NCI-H345 treated with DMSO at 0.1 percent for 48 hours (cell line): ENCODE data around the gene SLC30A3.
A peak's percentile ranks its signal among the peaks of the same experiment; 100 is the strongest.
"Not testable (repeated sequence)": the region's sequence is repeated elsewhere in the genome, so short reads cannot be mapped to it uniquely, and the experiment has no call there.

Source experiments
- DNase-seq: peaks from one replicate; lab custom pipeline; 2025; ENCODE audit not compliant: unreplicated experiment; lab: John Stamatoyannopoulos, UW

The SLC30A3 gene, protein sequence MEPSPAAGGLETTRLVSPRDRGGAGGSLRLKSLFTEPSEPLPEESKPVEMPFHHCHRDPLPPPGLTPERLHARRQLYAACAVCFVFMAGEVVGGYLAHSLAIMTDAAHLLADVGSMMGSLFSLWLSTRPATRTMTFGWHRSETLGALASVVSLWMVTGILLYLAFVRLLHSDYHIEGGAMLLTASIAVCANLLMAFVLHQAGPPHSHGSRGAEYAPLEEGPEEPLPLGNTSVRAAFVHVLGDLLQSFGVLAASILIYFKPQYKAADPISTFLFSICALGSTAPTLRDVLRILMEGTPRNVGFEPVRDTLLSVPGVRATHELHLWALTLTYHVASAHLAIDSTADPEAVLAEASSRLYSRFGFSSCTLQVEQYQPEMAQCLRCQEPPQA

DNA sequence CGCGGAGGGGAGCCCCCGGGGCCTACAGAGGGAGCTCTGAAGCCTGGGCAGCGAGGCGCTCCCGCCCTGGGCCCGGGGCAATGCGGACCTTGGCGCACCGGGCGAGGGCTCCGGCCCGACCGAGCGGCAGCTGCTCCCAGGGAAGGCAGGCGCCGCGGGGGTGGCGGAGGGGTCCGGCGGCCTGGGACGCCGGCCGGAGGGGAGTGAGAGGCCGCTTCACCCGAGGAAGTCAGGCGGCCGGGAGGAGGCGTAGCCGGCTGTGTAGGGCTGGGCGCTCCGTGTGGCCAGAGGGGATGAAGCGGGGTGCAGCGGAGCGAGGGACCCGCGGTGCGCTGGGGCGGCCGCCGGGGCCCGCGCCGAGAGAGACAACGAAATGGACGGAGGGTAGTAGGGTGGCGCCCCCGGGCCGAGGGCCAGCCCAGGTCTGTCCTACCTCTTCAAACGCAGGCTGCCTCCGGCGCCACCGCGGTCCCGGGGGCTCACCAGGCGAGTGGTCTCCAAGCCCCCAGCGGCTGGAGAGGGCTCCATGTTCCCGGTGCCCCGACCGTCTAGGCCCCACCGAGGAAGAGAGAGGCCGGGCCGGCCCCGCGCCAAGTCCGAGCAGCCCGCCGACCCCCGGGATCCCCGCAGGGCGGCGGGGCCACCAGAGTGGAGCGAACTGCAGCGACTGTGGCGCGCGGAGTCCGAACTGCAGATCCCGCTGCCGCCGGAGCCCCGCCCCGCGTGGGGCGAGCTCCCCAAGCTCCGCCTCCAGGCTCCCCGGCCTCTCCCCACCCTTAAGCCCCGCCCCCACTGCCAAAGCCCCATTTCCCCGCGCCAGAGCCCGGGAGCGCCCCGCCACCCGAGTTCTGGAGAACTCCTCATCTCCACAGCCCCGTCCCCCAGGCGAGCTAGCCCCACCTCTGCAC, at the start of gene SLC30A3:
SLC30A3 (minus strand) TSS at position 669 of the 908 bp plus-strand sequence; CDS start at position 528, 141 bp downstream.
- no peak for DNase-seq

DNA sequence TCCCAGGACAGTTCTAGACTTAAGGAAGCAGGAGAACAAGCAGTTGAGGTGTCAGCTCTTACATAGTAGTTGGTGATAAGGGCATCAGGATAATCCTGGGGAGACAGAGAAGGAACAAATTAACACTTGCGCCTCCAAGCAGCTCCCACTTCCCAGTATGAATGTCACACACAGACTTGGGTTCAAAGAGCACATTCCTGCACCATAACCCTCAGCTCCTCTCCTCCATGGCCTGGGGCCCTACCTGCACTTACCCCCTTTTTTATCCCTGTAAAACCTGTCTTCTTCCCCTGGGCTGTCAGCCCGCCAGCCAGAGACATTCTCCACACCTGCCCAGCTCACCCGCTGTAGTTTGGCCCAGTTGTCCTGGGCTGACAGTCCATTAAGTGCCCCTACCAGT, 49.3 kb upstream of the SLC30A3 start:
- no peak for DNase-seq

DNA sequence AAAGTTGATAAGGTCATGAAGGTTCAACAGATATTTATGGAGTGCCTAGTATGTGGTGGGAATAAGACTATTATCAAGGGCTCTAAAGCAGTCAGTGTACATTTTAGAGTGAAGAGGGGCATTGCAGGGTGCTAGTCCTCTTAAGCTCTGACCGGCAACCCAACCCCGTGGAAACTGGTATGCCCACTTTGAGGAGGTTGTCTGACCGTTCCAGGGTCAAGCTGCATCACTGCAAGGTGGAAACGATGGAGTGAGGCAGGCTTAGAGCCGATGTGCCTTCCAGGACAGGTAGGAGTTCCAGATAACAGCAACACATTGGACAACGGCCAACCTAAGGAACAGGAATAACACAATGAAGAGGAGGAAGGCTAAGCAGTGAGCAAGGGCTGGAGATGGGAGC, 46.8 kb upstream of the SLC30A3 start:
- no peak for DNase-seq

DNA sequence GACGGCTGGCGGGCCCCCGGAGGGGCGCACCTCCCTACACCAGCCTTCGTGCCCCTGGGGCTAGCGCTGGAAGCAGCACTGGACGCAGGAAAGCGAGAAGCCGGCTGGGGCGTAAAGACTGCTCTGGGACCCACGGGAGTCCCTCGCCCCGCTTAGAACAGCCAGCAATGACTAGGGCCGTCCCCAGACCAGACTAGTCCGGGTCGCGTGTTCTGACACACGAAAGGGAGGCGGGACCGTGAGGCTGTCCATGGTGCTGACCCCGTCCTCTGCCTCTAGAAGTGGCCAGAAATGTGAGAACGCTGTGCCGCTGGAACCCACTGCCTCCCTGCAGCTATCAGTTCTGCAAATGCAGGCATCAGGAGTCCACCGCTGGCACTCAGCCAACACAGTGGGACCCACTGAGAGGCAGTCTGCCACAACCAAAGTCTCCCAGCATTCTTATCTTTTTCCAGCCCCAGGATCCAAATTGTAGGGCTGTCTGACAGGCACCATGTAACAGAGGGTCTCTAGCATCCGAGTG, 45.6 kb upstream of the SLC30A3 start, which contains the start of gene UCN:
UCN (minus strand) TSS at position 87 of the 523 bp plus-strand sequence. CDS start 550 bp downstream, outside the sequence.
- no peak for DNase-seq

DNA sequence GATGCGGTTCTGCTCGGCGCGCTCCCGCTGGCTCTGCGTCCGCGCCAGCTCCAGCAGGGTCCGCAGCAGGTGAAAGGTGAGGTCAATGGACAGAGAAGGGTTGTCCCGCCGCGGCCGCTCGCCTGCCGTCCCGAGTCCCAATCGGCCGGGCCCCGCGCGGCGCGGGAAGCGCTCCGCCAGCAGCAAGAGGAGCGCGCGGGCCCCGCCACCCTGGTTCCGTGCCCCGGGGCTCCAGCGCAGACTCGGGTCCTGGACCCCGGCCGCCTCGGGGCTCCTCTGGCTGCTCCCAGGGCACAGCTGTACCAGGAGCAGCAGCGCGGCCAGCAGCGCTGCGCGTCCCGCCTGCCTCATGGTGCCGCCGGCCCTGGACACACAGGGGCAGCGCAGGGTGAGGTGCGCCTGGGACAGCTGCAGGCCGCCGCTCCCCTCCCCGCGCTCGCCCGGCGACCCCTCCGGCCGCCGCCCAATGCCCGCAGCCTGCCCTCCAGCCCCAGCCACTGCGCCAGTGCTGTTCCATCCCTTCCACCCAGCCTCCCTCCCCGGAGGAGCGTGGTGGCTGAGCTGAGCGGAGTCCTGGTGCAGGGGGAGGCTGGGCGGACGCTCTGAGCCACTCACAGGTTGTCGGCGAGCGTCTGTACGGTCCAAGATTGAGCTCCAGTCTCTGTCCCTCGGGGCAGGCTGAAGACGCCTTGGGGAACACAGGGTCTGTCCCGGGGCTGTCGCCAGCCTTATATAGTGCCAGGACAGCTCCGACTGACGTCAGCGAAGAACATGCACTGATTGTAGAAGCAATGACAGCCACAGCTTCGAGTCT, 44.9 kb upstream of the SLC30A3 start:
- DNase-seq, result no peak

DNA sequence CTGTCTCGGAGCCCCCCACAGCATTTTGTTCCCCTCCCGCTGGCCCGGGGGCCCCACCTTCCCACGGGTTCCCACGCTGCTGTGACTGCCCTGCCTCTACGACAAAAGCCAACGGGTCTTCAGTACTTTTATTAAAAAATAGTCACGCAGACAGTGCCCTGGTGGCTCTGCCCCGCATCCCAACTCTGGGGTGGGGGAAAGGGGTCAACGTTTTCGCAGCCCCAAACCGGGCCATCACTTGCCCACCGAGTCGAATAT, 44.4 kb upstream of the SLC30A3 start:
- DNase-seq, result no peak

DNA sequence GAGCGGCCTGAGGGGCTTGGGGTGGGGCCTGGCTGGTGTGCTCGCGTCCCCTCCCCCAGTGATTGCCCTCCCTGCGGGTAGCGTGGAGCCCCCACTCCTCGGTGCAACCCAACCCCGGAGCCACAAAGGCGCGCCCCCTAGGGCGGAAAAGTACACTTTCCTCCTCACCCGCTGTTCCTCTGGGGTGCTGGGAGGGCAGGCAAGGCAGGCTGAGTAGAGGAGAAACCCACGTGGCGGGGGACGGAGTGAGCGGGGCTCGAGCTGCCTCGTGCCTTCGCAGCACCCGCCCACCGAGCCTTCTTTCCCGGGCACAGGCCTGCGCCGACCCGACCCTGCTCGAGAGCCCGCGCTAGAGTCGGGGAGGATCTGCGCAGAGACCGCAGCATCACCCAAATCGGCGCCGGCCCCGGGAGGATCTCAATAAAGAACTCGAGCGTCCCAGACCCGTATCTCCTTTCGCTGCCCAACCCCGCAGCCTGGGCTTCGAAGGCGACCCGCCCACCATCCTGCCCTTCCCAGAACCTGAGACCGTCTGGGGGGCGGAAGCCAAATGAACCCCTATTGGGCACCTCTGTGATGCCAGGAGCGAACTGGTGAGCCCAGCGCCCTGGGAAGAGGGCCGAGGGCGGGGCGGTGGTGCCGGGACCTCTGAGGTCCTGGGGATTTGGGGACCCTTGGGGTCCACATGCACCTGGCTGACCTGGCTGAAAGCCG, 43.9 kb upstream of the SLC30A3 start:
- DNase-seq, result no peak

DNA sequence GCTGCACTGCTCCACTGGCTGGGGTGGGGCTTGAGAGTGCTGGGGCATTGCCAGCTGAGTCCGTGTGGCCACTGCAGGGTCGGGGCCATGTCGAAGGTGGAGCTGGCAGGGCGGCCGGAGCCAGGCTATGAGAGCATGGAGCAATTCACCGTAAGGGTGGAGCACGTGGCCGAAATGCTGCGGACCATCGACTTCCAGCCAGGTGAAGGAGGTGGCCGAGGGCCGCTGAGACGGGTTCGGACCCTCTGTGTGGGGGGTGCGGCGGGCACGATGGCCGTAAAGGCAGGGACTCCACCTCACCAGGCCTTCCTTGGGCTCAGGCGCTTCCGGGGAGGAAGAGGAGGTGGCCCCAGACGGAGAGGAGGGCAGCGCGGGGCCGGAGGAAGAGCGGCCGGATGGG, 43.3 kb upstream of the SLC30A3 start:
- DNase-seq, result no peak

DNA sequence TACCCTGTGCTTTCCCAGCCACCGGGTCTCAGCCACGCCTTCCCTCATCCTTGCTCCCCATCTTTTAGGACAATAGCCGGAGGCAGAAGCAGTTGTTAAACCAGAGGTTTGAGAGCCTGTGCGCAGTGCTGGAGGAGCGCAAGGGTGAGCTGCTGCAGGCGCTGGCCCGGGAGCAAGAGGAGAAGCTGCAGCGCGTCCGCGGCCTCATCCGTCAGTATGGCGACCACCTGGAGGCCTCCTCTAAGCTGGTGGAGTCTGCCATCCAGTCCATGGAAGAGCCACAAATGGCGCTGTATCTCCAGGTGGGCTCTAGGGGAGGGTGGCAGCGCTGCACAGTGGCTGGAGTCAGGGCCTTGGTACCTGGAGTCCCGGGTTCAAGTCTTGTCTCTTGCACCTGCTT, 42.7 kb upstream of the SLC30A3 start:
- no peak for DNase-seq

DNA sequence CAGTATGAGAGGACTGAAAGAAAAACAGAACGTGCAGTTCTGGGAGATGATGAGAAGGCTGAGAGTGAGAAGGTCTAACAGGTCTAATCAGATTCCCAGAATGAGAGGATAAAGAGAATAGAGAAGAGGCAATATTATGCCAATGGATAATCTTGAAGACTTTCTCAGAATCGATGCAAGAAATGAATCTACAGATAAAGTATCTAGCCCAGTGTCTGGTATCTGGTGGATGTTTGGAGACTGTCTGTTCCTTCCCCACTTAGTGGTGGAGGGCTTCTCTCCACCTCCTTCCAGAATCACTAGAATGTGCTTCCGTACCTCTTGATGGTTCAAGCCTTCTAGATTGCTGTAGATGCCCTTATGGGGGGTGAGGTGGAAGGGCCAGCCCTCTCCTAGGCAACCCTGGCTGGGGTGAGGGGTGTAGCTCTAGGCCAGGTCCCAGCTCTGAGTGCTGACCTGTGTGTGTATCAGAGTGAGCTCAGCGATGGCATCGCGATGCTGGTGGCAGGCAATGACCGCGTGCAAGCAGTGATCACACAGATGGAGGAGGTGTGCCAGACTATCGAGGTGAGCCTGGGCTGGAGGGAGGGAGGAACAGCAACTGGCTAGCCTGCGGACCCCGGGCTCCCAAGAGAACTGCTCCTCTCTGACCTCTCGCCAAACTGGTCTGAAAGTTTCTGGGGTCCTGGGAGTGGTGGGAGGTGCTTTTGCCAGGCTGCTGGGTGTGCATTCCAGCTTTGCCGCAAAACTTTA, 41.8 kb upstream of the SLC30A3 start:
- DNase-seq, result no peak

DNA sequence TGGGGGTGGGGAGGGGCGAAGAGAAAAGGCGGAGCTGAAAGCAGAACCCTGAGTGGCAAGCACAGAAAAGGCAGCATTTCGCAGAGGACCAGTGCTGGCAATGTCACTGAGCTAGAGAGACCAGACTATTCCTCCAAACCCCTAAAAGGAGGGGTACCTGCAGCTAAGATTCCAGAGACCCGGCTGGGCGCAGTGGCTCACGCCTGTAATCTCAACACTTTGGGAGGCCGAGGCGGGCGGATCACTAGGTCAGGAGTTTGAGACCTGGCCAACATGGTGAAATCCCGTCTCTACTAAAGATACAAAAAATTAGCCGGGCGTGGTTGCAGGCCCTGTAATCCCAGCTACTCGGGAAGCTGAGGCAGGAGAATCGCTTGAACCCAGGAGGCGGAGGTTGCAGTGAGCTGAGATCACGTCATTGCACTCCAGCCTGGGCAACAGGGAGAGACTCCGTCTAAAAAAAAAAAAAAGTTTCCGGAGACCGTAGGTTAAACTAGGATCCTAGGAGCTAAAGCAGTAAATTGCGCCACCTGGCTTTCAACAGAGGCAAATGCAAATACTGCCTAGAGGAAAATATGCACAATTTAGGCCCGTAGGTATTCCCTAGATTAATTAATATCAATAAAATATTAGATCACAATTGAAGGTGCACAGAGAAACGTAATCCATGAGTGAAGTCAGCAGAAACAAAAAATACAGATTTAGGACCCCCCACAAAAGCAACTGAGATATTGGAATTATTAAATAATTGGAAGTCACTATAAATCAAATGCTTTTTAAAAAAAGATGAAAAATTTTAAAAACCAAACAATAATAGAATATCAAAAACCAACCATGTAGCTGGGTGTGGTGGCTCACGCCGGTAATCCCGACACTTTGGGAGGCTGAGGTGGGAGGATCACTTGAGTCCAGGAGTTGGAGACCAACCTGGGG, 40.5 kb upstream of the SLC30A3 start:
- DNase-seq, result peak; percentile 70

DNA sequence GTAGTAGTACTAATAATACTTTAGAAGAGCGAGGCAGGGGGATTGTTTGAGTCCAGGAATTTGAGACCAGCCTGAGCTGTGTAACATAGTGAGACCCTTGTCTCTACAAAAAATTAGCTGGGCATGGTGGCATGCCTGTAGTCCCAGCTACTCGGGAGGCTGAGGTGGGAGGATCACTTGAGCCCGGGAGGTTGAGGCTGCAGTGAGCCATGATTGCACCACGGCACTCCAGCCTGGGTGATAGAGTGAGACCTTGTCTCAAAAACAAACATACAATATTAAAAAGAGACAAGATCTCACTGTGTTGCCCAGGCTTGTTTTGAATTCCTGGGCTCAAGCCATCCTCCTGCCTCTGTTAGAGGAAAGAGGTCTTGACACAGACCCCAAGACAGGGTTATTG, 37.8 kb upstream of the SLC30A3 start:
- not testable (repeated sequence) for DNase-seq

DNA sequence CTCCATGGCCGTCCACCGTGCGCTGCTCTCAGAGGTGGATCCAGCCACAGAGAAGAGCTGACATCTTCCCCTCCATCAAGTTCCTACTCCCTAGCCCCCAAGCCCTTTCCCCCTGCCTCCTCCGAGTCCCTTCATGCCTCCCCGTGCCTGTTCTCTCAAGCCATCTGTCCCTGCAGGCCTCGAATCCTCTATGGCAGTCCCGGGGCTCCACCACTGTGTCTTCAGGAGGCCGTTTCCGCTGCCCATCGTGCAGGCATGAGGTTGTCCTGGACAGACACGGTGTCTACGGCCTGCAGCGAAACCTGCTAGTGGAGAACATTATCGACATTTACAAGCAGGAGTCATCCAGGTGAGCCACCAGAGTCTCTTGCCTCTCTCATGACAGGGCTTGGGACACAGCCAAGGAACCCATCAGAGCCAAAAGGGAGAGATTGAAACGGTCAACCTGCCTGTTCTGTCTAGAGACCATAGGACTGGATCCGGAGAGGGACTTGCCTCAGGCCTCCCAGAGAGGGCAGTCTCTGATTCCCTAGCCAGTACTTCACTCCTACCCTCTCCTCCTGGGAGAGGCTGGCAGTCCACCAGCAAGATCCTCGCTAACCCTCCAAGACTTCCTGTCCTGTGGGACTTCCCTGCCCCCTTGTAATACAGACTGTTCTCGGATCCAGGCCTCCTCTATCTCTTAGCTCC, 35.7 kb upstream of the SLC30A3 start:
- DNase-seq, result no peak

DNA sequence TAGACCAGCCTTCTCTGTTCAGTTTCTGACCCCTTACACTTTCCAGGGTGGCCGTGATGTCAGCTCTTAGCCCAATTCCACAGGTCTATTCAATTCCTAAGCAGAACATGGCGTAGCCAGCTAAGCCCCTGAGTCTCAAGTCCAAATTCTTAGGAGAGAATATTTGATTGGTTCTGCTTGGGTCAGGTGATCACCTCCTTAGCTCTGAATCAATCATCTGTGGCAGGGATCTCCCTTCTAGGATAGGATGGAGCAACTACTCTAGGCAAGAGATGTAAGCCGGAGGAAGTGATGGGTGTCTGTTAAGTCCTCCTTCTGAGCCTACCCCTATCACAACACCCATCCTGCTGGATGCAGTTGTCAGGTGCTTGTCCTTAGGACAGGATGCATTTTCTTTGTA, 34.3 kb upstream of the SLC30A3 start:
- DNase-seq, result no peak

DNA sequence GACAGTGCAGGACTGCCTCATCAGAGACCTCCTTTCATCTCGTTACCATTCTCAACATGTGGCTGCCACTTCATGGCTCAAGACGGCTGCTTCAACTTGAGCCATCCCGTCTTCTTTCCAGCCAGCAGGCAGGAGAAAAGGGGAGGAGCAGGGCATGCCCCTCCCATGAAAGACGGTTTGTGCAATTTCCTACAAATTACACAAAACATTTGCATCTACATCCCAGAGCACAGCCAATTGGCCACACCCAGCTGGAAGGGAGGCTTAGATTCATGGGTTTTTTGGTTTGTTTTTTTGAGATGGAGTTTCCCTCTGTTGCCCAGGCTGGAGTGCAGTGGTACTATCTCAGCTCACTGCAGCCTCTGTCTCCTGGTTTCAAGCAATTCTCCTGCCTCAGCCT, 33.6 kb upstream of the SLC30A3 start:
- no peak for DNase-seq

DNA sequence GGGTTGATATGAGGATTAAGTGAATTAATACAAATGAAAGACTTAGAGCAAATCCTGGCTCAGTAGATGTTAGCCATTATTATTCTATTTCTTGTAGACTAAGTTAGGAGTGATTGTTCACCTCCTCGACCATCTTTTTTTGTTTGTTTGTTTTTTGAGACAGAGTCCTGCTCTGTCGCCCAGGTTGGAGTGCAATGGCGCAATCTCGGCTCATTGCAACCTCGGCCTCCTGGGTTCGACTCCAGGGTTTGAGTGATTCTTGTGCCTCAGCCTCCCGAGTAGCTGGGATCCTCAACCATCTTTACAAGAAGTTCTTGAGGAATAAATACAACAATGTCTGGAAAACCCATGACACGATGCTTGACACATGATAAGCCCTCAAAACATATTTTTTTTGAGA, 32.1 kb upstream of the SLC30A3 start:
- DNase-seq, result no peak

DNA sequence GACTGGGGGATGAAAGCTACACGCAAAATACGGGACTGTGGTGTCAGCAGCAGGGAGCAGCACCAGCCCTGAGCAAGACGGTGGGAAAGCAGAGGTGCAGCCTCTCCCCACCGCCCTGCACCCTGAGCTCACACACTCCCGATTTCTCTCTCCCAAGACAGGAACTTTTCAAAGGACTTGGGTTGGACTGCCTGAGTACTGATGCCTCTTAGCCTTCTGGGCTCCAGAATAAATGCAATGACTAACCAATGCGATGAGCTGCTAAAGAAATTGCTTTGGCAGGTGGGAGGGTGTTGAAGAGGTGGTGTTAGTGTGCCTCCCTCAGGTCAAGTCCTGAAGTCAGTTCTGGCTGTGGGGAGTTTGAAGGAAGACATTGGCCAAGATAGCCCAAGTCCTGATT, 29.0 kb upstream of the SLC30A3 start:
- DNase-seq, result no peak

DNA sequence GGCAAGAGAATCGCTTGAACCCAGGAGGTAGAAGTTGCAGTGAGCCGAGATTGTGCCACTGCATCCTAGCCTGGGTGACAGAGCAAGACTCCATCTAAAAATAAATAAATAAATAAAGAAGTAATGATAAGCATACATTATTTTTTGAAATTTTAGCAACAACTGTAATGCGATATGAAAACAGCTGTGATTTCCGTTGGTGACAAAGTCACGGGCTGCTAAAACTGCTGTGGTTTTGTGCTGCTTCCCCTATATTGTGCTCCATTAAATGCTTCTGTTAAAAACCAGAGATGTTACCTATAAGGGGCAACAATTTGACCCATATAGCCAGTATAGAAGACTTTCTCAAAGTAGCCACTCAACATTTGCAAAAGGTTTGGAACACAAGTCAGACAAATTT, 27.7 kb upstream of the SLC30A3 start:
- no peak for DNase-seq
